ENCODE measurements around the gene CBX8. TPM values are rescaled to one million over a fixed set of nuclear protein-coding genes. Genes with fewer than 3 reads are reported as not detected.

CBX8 gene
- total RNA-seq, 2 donors from 2014 or later, result 4.7 to 4.8 TPM

- 62% methylated on average over 3 of the region's 3 CpGs for WGBS
- no peak for TF ChIP-seq CTCF (IDR thresholded peaks at IDR 0.05)
- no peak for TF ChIP-seq POLR2AphosphoS5 (IDR thresholded peaks at IDR 0.05)
- no peak for TF ChIP-seq POLR2A (IDR thresholded peaks at IDR 0.05)
- no peak overlapping the region for H3K27ac ChIP-seq
- intact Hi-C loops (cut with DNase I), result loop anchor here (10.0 kb wide), 1 partner anchor 165 kb away; no protein-coding TSS in a partner anchor
- no peaks in the 10 kb centered on the region for H3K36me3 ChIP-seq
- H3K4me3 ChIP-seq, result no peak overlapping the region
- peaks cover 17% of the 10 kb centered on the region for H3K27me3 ChIP-seq (replicated peaks; ENCODE audit: insufficient read depth)
- H3K4me1 ChIP-seq (replicated peaks), result no peaks in the 10 kb centered on the region
- no peak for DNase-seq (ENCODE audit: low spot score)
- H3K9me3 ChIP-seq, result no peaks in the 10 kb centered on the region
Measured at GRCh38 chr17:79749958-79750357, 46.9 kb downstream of the CBX8 start.

- TF ChIP-seq CTCF (IDR thresholded peaks at IDR 0.05), result no peak
- TF ChIP-seq POLR2AphosphoS5 (IDR thresholded peaks at IDR 0.05), result no peak
- TF ChIP-seq POLR2A (IDR thresholded peaks at IDR 0.05), result no peak
- 48% methylated on average over 3 of the region's 3 CpGs for WGBS
- intact Hi-C loops (cut with DNase I), result loop anchor here (10.0 kb wide), 1 partner anchor 166 kb away; no protein-coding TSS in a partner anchor
Measured at GRCh38 chr17:79749156-79749815, 47.6 kb downstream of the CBX8 start.

GRCh38 chr17:79748295-79749099 lies 48.4 kb downstream of the CBX8 start:
- Histone ChIP-seq H3K4me1 (replicated peaks) (no peaks in the 10 kb centered on the region), H3K9me3 (no peaks in the 10 kb centered on the region), H3K27me3 (replicated peaks; ENCODE audit: insufficient read depth) (peaks cover 17% of the 10 kb centered on the region), H3K36me3 (no peaks in the 10 kb centered on the region), H3K27ac (no peak overlapping the region), H3K4me3 (no peak overlapping the region)
- WGBS, result 33% methylated on average over 13 of the region's 55 CpGs
- intact Hi-C loops (cut with DNase I), result loop anchor here (10.0 kb wide), 1 partner anchor 166 kb away; no protein-coding TSS in a partner anchor
- TF ChIP-seq POLR2AphosphoS5 (IDR thresholded peaks at IDR 0.05), result no peak
- TF ChIP-seq CTCF (IDR thresholded peaks at IDR 0.05), result no peak
- no peak for TF ChIP-seq POLR2A (IDR thresholded peaks at IDR 0.05)
- DNase-seq (ENCODE audit: low spot score), result no peak

More at GRCh38 chr17:79749156-79749815, 47.6 kb downstream of the CBX8 start:
- Histone ChIP-seq H3K27me3 (replicated peaks; ENCODE audit: insufficient read depth) (peaks cover 17% of the 10 kb centered on the region), H3K4me3 (no peak overlapping the region), H3K9me3 (no peaks in the 10 kb centered on the region), H3K4me1 (replicated peaks) (no peaks in the 10 kb centered on the region), H3K27ac (no peak overlapping the region), H3K36me3 (no peaks in the 10 kb centered on the region)
- DNase-seq (ENCODE audit: low spot score), result no peak

- H3K27ac ChIP-seq, result no peak overlapping the region
- no peak for DNase-seq (ENCODE audit: low spot score)
- intact Hi-C loops (cut with DNase I), result loop anchor here (10.0 kb wide), 1 partner anchor 167 kb away; no protein-coding TSS in a partner anchor
- WGBS, result 3% methylated on average over 46 of the region's 74 CpGs
- no peaks in the 10 kb centered on the region for H3K4me1 ChIP-seq (replicated peaks)
- no peaks in the 10 kb centered on the region for H3K9me3 ChIP-seq
- H3K27me3 ChIP-seq (replicated peaks; ENCODE audit: insufficient read depth), result peaks cover 17% of the 10 kb centered on the region
- TF ChIP-seq CTCF (IDR thresholded peaks at IDR 0.05) (no peak), POLR2AphosphoS5 (IDR thresholded peaks at IDR 0.05) (no peak), POLR2A (IDR thresholded peaks at IDR 0.05) (no peak)
- no peak overlapping the region for H3K4me3 ChIP-seq
- H3K36me3 ChIP-seq, result no peaks in the 10 kb centered on the region
Measured at GRCh38 chr17:79747508-79748294, 49.2 kb downstream of the CBX8 start.

All from prostate gland (tissue), 2 donors.